GM10248 (cell line): ENCODE measurements around the gene NPPC.

ENCODE experiments used
- CTCF ChIA-PET: fragments of 300-600 bp; sonication (Branson Sonifier 250); formaldehyde crosslinking; extraction: SDS; loops from one replicate; lab custom pipeline; 2021; ENCODE audit warnings: antibody characterized with exemption; lab: Yijun Ruan, JAX
- POLR2A ChIA-PET: fragments of 350-650 bp; sonication (Branson Sonifier 250); formaldehyde crosslinking; extraction: SDS; loops from one replicate; lab custom pipeline; 2020; ENCODE audit warnings: antibody characterized with exemption; lab: Yijun Ruan, JAX
- DNase-seq: peaks from one replicate; pipeline ENCODE4 v3.0.0; 2012; ENCODE audit errors: extremely low spot score
- CTCF ChIP-seq: IDR thresholded peaks from 2 replicates; pipeline ENCODE4 v1.5.1; 2012; ENCODE audit warnings: mild to moderate bottlenecking, low read depth; ENCODE audit errors: extremely low read depth, missing control alignments, control extremely low read depth

Gene NPPC

GRCh38 chr2:231961349-231962166 lies 35.4 kb upstream of the NPPC start, which contains the start of gene DIS3L2:
DIS3L2 (plus strand) TSS chr2:231961713; CDS start chr2:232014928, 53,215 bp downstream.
- TF ChIP-seq CTCF, result no peak
- ChIA-PET POLR2A (no interaction called here), CTCF (interaction anchor here (1.1 kb wide), 1 partner anchor 13 kb away, joined by 3 read pairs; no protein-coding TSS in a partner anchor)
- DNase-seq, result peak; percentile 93

GRCh38 chr2:231960810-231961348 lies 34.7 kb upstream of the NPPC start:
- ChIA-PET CTCF (interaction anchor here (1.1 kb wide), 1 partner anchor 14 kb away, joined by 3 read pairs; no protein-coding TSS in a partner anchor), POLR2A (no interaction called here)
- no peak for DNase-seq
- no peak for TF ChIP-seq CTCF

GRCh38 chr2:231957913-231958763 lies 31.9 kb upstream of the NPPC start:
- CTCF ChIA-PET, result interaction anchor here (0.9 kb wide), 1 partner anchor 33 kb away, joined by 4 read pairs; no protein-coding TSS in a partner anchor
- TF ChIP-seq CTCF, result no peak
- no peak for DNase-seq
- POLR2A ChIA-PET, result no interaction called here

- ChIA-PET POLR2A (no interaction called here), CTCF (interaction anchor here (1.0 kb wide), 1 partner anchor 41 kb away, joined by 4 read pairs; no protein-coding TSS in a partner anchor)
- no peak for TF ChIP-seq CTCF
- no peak for DNase-seq
Measured at GRCh38 chr2:231955758-231956472, 29.7 kb upstream of the NPPC start.

- no peak for TF ChIP-seq CTCF
- CTCF ChIA-PET, result no interaction called here
- POLR2A ChIA-PET, result no interaction called here
- no peak for DNase-seq
Measured at GRCh38 chr2:231951452-231952035, 25.3 kb upstream of the NPPC start.
